Activated CD4-positive, alpha-beta T cell treated with anti-CD3 and anti-CD28 coated beads, Interleukin-10, Interleukin-2, amounts not matched to agents 100 ng/mL and 50 ng/mL, durations not matched to agents 16 hours and 8 hours (primary cell): ENCODE measurements around the gene CSGALNACT2.
"Not testable (repeated sequence)": the region's sequence is repeated elsewhere in the genome, so short reads cannot be mapped to it uniquely, and the experiment has no call there.

Experiments used
- DNase-seq: peaks from one replicate; pipeline ENCODE4 v3.0.0-alpha.2; 2020

The CSGALNACT2 gene

DNA sequence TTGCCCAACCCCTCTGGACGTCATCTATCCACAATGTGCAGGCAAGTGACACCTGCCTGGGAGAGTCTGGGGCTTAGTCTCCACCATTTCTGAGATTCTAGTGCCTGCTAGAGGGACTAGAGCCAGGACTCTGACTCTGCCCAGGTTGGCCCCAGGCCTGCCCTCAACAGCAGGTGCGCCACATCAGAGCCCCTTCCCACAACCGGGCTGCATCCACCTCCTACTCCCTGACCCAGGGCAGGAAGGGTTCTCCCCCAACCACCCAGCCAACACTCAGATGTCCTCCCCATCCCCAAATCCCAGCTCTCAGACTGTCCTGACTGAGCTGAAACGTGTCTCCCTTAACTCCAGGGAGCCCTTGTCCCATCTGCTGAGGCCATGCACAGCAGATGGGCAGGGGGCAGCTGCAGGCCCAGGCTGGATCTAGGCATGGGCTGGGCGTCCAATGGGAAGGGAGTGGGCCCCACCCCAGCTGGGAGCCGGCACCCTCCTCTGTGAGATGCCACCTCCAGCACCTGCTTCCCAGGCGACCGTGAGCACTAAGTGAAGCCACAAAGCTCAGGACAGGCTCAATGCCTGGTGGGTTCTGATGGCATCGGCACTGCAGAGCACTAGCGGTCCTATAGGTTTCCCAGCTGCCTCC lies 79.4 kb downstream of the CSGALNACT2 start:
- no peak for DNase-seq

GRCh38 chr10:43218206-43218950 lies 80.1 kb downstream of the CSGALNACT2 start:
- DNase-seq = no peak

DNA sequence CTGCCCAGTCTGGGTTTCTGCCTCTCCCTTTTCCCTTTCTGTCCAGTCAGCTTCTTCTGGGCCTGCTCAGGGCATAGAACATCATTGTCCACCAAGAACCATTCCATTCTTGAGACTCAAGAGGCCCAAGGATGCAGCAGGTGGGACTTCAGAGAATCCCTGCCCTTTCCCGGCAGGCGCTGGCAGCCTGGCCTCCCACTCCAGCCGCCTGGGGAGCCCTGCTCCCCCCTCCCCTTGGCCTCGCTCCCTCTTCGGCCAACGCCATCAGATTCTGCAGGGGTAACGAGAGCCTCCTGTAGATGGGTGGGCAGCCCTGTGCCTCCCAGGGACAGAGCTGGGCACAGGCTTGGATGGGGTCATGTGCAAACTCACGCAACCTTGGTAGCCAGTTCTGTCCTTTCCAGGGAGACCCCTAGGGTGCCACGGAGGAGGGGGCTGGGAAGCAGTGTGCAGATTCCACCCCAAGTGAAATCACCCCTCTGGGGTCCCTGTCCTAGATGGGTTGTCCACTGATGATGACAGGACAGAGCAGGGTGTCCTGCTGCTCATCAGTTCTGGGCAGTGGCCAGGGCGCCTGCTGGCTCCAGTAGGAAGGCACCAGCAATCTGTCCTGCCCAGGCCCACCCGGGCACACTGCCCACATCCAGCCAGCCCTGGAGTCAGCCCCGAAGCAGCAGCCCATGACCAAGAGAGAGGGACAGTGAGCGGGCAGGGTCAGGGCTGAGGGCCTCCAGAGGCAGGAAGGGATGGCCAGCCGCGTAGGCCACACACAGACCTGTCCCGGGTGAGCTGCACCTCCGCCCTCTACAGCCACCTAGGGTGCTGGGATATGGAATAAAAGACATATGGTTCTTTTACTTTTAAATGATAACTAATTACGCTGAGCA lies 80.9 kb downstream of the CSGALNACT2 start:
- DNase-seq = no peak

- no peak for DNase-seq
Measured at GRCh38 chr10:43219848-43220247, 81.6 kb downstream of the CSGALNACT2 start.

- DNase-seq = not testable (repeated sequence)
Measured at GRCh38 chr10:43220251-43220650, 82.0 kb downstream of the CSGALNACT2 start.

DNA sequence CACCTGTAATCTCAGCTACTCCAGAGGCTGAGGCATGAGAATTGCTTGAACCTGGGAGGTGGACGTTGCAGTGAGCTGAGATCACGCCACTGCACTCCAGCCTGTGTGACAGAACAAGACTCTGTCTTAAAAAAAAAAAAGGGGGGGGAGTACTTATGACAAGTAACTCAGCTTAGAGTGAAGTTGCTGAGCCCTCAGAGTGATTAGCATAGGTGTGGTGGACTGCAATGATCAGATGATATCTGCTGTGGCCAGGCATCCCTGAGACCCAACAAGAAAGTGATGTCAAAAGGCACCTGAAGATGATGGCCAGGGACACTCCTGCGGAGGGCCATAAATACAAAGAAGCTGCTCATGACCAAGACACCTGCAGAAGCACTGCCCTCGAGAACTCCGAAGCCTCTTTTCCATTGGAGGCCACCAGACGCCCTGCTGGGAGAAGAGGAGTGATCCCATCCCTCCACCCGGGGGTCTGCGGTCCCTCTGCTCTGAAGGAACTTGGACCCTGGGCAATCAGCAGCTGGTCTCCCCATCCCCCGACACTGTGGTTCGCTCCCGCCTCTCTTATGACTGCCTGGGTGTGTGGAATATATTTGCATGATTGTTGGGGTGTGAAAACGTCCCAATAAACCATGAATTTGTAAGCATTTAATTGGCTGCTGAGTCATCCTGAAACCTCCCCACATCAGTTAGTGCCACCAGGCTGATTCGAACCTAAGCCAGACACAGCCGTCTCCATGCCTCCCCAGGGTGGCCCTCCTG lies 82.6 kb downstream of the CSGALNACT2 start:
- peak; percentile 51 for DNase-seq

DNA sequence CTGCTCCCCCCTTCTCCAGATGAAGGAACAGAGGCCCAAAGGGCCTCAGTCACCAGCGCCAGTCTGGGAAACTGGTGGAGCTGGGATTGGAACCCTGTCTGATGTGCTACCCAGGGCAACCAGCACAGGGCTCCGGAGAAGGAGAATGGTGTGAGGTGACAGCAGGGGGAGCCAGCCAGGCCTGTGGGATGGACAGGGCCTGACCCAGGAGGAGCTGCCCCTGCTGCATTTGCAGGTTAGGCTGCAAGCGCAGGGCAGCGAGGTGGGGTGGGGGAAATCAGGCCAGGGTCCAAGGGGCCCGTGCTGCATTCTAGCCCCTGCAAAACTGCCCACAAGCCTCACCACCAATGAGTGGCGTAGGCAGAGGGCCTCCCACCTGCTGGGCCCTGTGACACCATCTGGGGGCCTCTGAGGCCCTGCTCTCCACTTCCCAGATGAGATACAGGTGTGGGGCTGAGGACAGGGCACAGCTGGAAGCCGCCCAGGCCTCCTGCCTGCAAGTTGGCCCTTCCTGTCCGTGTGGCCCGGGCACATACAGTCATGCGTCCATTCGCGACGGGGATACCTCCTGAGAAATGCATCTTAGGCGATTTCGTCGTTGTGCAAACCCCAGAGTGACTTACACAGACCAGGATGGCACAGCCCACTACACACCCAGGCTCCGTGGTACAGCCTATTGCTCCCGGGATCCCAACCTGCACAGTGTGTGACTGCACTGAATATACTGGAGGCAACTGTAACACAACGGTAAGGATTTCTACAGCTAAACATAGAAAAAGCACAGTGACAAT lies 83.4 kb downstream of the CSGALNACT2 start:
- no peak for DNase-seq

DNA sequence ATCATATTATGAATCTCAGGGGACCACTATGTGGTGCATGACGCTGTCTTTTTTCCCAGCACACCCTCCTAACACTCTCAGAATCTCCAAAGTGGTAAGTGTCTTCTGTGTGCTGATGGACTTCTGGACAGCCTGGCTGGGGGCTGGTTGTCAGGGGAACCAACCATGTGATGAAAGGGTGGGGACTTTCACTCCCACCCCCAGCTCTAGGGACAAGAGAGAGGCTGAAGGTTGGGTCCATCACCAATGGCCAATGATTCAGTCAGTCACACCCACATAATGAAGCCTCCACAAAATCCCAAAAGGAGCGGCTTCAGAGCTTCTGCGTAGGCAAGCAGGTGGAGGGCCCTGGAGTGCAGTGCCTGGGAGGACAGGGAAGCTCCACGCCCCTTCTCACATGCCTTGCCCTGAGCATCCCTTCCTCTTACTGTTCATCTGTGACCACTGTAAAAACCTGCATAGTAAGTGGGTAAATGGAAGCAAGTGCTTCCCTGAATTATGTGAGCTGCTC lies 84.0 kb downstream of the CSGALNACT2 start:
- no peak for DNase-seq

- DNase-seq = no peak
Measured at GRCh38 chr10:43223056-43223455, 84.8 kb downstream of the CSGALNACT2 start.

DNA sequence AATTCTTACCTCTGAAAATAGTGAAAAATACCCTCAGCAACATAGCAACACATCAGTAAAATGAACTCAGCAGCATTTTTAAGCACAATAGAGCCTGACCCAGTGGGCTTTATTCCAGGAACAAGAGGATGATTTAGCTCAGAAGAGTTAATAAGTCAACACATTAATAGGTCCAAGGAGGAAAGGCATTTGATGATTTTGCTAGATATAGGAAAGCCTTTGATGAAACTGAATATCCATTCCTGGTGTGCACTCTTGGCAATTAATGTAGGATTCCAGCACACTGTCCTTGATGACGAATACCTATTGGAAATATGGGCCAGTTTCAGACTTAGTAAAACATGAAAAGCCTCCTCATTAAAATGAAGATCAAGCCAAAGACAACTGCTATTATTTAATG lies 86.1 kb downstream of the CSGALNACT2 start:
- DNase-seq = no peak

- DNase-seq = no peak
Measured at GRCh38 chr10:43225004-43225786, 87.0 kb downstream of the CSGALNACT2 start.

DNA sequence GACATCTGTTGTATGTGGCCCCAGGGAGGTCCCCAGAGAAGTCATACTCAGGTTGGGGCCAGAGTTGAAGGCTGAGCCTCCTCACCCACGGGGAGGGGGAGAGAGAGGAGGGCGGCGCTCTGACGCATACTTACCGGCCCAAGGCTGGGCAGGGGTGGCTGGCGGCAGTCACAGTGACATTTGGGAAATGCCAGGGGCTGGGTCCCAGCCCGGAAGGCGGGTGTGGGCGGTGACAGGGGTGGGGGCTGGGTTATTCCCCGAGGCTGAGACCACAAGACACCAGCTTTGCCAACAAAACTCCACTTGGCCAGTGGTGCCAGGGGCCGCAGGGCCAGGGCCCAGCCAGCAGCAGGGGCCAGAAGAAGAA lies 87.5 kb downstream of the CSGALNACT2 start:
- peak; percentile 39 for DNase-seq

DNA sequence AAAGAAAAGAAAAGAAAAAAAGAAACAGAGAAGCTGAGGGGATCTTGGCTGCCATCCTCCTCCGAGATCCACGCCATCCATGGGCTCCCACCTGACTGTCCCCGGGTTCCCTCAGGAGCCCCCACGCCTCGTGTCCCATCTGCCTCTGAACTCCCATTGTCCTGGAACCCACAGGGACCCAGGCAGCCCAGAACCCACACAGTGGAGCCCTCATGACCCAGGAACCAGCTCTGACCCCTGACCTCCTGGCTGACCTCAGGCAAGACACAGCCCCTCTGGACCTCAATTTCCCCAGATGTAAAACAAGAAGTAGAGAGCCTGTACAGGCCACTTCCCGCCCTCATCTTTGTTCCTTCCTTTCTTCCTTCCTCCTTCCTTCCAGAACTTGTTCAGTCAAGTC lies 88.2 kb downstream of the CSGALNACT2 start:
- DNase-seq = no peak

DNA sequence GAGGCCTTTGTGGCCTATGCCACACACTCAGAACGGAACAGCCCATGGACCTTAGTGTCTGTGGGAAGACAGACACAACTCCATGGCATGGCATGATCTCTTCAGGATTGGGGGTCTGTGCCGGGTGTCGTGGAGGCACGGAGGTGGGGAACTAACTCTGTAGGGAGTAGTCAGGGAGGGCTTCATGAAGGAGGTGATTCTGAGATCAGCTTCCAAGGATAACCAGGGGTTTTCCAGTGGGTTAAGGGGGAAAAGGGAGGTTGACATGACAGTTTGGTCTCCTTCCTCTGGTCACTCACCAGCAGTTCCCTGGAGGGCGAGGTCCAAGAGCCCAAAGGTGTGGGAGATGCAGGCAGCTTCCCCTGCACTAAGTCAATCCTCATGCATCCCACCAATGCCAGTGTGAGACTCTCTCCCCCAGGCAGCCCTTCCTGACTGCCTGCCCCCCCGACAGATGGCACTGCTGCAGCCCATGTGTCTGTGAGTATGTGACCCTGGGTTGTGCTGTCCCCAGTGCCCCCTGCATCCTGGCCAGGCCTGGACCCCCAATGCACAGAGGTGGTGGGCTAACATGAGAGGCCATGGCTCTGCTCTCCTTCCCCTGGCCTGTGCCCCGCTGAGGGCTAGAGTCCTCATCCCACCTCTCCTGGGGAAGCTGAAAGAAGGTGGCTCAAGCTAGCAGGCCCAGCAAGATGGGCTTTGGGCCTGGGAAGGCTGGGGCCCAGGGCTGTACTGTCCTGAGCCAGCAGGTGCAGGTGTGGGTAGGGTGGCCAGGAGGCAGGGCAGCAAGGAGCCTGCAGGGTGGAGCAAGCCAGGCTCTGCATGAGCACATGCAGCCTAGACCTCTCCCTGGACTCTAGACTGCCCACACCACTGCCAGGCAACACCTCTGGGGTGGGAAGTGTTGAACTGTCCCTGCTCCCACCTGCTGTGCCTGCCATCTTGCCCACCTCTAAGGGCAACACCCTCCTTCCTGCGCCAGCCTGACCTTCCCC lies 88.9 kb downstream of the CSGALNACT2 start:
- no peak for DNase-seq

DNA sequence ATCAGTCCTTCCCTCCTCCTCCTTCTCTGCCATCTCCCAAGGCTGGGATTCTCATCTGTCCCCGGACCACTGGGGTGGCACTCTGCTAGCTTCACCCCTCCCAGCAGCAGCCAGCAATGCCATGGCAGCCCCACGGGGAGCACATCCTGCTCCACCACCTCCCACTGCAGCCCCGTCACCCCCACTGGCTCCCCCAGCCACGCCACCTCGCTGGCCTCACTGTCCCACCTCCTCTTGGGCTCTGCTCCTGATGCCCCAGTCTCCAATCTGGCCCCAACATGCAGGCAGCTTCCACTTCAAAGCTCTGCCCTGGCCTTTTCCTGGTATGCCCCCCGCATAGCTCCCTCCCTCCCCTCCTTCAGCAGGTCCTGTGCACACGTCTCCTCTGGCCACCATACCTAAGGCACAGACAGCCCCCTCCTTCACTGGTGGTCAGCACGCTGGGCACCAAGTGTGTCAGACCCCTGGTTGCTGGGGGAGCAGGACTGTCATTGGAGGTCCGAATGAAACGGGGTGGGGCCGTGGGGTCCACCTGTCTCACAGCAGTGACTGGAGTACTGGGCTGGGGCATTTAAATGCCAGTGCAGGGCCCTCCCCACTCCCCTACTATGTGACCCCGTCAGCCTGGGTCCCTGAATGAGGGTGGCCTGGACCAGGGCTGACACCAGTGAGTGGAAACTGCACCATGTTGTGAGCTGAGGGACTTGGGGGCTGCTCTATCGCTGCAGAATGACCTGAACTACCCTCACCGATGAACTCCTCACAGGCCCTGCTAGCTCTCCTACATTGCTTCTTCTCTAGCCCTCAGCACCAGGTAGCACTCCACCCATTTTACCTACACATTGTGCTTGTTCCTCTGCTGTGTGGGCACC lies 89.9 kb downstream of the CSGALNACT2 start:
- DNase-seq = no peak

- DNase-seq = no peak
Measured at GRCh38 chr10:43228783-43229207, 90.5 kb downstream of the CSGALNACT2 start.

DNA sequence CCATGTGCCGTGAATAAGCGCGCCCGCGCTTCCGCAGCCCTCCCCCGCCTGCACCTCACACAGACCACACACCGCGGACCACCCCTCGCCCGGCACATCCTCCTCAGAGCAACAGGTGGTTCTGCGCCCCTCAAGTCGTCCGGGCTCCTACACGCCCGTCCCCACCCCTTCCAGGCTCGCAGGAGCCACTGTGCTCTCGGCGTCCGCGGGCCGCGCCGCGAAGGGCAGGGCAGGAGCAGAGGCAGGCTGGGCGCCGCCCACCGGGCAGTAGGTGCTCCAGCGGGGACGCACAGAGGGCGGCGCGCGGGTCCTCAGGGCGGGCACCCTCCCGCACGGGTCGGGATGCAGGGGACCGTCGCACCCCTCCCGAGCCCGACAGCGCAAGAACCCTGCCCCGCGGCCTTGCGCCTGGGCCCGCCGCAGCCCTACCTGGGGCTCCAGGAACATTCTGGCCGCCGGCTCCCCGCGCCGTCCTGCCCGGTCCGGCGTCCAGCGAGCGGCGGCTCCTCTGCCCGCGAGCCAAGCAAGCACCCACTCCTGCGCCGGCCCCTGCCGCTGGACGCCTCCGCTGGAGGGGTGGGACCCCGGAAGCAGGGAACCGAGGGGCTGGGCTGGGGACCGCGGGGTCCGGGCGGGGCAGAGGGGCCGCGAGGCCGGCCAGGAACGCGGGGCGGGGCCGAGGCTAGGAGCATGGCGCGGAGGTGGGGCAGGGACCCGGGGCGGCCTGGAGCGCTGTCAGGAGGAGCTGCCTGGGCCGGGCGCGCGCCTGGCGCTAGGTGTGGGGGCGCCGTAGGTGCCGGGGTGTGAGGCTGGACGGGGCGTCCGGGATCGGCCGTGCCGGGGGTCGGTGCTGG lies 91.2 kb downstream of the CSGALNACT2 start:
- no peak for DNase-seq
